NCI-H2196 treated with DMSO at 0.1 percent for 48 hours (cell line): Measurements from ENCODE around the gene ZBTB49.

Experiments used
- DNase-seq: peaks from one replicate; lab custom pipeline; 2025; ENCODE audit not compliant: unreplicated experiment; lab: John Stamatoyannopoulos, UW

The ZBTB49 gene

DNA sequence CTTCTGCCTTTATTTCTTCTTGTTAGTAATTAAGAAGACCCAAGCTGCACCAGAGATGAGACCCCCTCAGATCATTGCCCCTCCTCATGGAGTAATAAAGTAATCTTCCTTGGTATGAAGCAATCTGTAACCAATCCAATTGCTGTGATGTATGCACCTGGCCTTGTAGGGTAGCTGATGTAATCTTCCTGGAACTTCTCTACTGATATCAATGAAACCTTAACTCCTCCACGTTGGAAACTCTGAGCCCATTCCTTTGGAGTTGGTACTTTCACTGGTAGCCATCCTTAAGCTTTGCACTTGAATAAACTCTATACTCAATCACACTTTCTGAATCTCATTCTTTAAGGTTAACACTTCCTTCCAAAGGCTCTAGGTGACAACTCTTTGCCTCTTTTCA lies 65.3 kb downstream of the ZBTB49 start:
- no peak for DNase-seq

DNA sequence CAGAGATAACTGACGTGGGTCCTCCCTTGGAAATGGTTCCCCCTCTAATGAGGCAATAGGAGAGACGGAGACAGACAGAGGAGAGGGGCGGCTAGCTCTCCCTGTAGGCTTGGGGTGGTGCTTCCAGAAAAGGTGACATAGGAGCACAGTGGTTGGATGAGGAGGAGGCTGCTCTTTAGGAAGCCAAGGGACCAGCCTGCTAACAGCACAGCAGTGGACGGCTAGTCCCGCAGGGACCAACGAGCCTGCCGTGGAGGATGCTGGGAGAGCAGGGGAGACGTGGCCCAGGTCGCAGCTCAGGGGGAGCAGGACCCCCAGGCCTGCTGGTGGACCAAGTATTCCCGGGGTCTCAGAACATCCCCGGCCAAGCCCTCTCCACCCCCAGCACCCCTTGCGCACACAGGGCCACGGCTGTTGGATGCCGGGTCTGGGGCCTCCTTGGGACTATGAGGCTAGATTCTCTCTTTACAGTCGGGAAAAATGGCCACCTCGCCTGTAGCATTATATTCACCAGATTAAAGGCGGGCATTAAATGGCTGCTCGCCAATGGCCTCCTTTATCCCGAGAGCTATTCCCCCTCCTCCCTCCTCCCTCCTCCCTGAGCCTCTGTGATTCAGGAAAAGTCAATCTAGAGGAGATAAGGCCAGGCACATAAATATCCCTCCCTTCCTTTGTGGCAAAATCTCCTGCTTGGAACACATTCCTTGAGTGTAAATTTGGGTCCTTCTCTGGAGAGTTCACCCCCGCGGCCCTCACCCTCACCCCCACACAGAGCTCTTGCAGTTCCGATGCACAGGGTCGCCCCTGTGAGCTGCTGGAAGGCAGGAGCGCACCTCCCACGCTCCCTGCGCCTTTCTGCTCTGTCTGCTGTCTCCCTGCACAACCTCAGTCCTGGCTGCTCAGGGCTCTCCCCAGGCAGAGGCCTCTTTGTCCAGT lies 66.3 kb downstream of the ZBTB49 start:
- no peak for DNase-seq

DNA sequence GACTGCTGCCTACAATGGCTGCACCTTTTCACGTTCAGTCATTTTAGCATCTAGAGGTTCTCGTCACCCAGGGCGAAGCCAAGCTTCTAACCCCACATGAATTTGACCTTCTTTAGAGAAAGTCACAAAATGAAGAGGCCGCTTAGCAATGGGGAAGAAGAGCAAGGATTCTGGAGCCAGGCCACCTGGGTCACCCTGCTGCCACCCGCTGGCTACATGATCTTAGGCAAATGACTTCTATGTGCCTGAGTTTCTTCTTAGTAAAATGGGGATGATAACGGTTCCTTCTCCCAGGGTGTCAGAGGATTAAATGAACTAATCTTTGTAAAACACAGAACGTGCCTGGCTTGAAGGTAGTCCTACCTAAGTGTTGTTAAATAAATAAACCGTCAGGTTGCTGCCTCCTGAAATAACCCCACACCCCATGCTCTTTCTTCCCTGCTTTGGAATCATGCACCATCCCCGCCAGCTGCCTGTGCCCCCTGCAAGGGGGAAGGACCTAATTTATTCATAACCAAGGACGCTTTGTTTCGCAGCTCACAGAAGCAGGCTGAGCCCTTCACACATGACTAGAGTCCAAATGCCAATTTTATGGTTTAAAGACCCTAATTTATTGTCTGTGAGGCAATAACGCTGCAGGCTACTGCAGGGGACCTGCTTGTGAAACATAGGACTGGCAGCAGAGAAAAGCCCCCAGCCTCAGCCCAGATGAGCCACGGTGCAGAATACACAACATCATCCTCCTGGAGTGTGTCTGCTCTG lies 68.2 kb downstream of the ZBTB49 start:
- no peak for DNase-seq

DNA sequence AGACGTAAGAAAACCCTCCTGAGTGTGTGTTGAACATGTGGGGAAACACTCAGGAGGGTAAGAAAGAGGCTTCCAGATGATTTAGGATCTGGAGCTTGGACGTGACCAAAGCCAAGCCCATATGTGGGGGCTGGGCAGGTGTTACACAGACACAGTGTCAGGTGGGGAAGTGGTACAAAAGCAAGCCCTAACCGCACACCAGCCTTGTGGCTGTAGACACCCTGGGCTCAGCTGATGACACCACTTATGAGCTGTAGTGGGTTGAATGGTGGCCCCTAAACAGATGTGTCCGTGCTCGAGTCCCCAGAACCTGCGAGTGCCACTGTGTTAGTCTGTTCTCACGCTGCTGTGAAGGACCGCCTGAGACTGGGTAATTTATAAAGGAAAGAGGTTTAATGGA lies 71.8 kb downstream of the ZBTB49 start:
- no peak for DNase-seq

DNA sequence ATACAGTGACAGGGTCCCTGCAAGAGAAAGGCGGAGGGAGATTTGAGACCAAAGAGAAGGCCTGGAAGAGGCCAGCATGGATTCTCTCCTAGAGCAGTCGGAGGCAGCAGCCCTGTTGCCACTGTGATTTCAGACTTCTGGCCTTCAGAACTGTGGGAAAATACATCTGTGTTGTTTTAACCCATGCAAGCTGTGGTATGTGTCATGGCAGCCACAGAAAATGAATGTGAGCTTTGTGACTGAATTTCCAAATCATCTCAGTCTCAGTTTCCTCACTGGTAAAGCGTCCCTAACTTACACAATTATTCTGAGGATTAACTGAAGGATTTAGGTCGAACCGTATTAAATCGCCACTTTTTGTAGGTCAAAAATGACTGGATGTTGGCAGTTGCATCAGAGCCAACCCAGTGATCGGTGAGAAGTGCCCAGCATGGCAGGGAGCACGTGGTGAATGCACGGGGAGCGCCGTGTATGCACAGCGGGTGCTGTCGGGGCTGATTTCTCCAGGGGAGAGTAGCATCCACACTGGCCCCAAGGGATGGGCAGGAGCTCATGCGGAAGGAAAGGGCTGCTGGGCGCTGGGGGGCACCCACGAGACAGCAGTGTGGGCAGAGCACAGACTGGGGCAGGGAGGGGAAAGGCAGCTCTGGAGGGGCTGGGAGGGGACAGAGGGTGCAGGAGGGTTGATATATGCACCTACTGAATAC lies 73.1 kb downstream of the ZBTB49 start:
- no peak for DNase-seq

DNA sequence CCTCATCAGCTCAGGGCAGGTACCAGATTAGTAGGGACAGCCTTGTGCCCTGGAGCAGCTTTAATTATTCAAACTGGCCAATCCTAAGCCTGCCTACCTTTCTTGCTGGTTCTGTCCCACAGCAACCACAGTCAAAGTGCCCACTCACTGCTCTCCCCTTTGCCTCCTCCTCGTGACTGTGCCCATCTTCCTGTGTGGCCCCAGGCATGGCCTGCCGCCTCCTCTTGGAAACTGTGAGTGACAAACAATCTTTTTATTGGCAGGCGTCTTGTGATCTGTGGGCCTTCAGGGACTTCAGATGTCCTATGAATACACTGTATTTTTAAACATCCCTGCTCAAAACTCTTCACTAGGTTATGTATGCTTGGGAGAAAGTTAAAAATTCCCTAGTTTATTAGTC lies 74.0 kb downstream of the ZBTB49 start:
- DNase-seq: no peak

DNA sequence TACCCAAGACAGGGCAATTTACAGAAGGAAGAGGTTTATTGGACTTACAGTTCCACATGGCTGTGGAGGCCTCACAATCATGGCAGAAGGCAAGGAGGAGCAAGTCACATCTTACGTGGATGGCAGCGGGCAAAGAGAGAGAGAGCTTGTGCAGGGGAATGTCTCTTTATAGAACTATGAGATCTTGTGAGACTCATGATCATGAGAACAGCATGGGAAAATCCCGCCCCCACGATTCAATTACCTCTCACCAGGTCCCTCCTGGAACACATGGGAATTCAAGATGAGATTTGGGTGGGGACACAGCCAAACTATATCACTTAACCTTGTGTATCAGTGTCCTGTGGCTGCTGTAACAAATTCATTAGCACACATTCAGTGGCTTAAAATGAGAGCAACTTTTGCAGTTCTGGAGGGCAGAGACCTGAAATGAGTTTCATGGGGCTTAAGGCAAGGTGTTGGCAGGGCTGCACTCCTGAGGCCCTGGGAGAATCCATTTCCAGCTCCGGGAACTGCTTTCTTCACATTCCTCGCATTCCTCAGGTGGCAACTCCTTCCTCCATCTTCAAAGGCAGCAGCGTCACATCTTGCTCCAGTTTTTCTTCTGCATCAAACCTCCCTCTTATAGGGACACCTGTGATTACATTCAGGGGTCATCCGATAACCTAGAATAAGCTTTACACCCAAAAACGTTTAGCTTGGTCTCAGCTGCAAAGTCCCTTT lies 74.6 kb downstream of the ZBTB49 start:
- DNase-seq: no peak

- no peak for DNase-seq
Measured at GRCh38 chr4:4368809-4369580, 78.9 kb downstream of the ZBTB49 start.
